Measurements from ENCODE around the gene ADAM17.

The ADAM17 gene

DNA sequence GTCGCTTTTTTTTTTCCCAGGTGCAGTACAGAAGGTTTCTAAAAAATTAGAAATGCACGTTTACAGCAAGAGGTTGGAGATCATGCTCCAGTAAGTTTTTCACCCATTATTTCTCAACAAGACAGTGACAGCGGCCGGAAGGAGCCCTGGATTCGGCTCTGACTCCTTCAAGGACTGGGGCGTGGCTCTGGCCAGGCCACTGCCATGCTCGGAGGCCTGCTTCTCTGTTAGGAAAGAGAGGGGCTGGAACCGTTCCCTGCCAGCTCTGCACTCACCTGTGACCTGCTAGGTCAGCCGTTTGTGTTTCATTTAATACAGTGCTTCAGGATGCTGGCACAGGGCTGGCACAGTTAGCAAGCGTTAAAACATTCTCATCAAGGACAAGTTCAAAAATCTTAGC lies 87.9 kb downstream of the ADAM17 start:
- H3K27ac ChIP-seq, result no peak overlapping the region
- no peak for TF ChIP-seq ZFX (IDR thresholded peaks at IDR 0.05; ENCODE audit: borderline replicate concordance)
- TF ChIP-seq, protein P1, sequence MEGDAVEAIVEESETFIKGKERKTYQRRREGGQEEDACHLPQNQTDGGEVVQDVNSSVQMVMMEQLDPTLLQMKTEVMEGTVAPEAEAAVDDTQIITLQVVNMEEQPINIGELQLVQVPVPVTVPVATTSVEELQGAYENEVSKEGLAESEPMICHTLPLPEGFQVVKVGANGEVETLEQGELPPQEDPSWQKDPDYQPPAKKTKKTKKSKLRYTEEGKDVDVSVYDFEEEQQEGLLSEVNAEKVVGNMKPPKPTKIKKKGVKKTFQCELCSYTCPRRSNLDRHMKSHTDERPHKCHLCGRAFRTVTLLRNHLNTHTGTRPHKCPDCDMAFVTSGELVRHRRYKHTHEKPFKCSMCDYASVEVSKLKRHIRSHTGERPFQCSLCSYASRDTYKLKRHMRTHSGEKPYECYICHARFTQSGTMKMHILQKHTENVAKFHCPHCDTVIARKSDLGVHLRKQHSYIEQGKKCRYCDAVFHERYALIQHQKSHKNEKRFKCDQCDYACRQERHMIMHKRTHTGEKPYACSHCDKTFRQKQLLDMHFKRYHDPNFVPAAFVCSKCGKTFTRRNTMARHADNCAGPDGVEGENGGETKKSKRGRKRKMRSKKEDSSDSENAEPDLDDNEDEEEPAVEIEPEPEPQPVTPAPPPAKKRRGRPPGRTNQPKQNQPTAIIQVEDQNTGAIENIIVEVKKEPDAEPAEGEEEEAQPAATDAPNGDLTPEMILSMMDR (IDR thresholded peaks at IDR 0.05), result no peak

DNA sequence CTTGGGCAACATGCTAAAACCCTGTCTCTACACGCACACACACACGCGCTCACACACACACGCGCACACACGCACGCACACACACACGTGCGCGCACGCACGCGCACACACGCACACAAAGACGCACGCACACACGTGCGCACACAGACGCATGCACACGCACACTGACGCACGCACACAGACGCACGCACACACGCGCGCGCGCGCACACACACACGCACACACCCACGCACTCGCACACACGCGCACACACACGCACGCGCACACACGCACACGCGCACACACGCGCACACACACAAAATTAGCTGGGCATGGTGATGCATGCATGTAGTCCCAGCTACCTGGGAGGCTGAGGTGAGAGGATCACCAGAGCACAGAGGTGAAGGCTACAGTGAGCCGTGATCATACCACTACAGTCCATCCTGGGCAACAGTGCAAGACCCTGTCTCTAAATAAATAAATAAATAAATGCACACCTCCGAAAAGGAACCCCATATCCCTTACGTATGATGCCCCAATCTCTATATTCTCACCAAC lies 89.4 kb downstream of the ADAM17 start:
- TF ChIP-seq, protein P1 (IDR thresholded peaks at IDR 0.05), result no peak
- TF ChIP-seq ZFX (IDR thresholded peaks at IDR 0.05; ENCODE audit: borderline replicate concordance), result no peak
- H3K27ac ChIP-seq, result no peak overlapping the region

DNA sequence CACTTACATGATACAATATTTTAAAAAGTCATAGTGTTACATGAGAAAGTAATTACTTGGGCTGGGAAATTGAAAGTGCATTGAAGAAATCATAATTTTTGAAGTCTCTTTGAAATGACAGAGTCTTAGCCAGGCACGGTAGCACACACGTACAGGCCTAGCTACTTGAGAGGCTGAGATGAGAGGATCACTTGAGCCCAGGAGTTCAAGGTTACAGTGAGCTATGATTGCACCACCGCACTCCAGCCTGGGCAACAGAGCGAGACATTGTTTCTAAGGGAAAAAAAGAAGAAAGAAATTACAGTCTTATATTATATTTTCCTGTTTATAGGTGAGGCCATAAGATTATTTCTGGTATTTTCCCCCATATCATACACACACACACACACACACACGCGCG lies 90.5 kb downstream of the ADAM17 start:
- H3K27ac ChIP-seq, result no peak overlapping the region
- TF ChIP-seq, protein P1 (IDR thresholded peaks at IDR 0.05), result no peak
- TF ChIP-seq ZFX (IDR thresholded peaks at IDR 0.05; ENCODE audit: borderline replicate concordance), result no peak

DNA sequence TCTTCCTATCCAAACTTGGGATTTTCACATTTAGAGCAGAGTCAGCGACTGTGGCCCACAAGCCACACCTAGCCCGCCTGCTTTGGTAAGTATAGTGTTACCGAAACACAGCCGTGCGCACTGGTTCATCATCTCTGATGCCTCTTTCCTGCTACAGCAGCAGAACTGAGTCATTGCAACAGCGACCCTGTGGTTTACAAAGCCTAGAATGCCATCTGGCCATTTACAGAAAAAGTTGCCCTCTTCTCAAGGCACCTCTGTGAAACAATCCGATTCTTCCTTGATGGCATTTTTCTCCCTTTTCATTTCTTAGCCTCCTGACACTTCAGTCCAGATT lies 92.0 kb downstream of the ADAM17 start:
- 0 out of 2 replicates have a peak overlapping the region, but pooled peaks have one; percentile 8 for H3K27ac ChIP-seq
- TF ChIP-seq, protein P1 (IDR thresholded peaks at IDR 0.05), result no peak
- TF ChIP-seq ZFX (IDR thresholded peaks at IDR 0.05; ENCODE audit: borderline replicate concordance), result no peak

DNA sequence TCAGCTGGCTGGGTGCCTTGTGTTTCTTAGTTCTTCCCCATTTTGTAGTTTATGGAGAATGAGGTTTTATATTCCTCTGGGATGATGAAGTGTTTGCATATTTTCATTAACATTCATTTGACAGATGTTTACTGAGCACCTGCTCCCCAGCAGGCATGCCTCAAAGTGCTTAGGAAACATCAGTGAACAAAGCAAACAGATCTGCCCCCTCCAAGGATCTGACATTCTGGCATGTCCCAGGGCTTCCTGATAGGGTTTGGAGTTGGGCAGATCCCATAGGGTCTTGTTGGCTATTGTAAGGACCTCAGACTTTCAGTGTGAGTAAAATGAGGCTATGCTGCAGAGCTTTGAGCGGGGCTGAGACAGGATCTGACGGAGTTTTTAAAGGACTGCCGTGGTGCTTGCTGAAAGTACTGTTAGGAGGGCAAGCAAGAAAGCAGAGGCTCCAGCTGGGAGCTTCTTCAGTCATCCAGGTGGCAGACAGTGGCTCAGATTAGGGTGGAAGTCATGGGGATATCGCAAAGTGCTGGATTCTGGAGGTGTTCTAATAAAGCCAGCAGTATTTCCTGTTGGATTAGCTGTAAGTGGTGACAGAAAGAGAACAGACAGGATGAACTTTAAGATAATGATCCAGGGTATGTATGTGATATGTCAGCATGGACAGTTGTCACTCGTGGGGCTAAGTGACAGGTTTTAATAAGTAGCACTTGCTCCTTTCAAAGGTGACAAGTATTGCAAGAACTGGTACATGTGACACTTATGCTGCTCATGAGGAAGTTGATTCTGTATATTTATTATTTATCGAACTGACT lies 92.5 kb downstream of the ADAM17 start:
- peak overlapping the region; percentile 8; the same call in 1 of the 2 replicates for H3K27ac ChIP-seq
- no peak for TF ChIP-seq ZFX (IDR thresholded peaks at IDR 0.05; ENCODE audit: borderline replicate concordance)
- TF ChIP-seq, protein P1 (IDR thresholded peaks at IDR 0.05), result no peak

DNA sequence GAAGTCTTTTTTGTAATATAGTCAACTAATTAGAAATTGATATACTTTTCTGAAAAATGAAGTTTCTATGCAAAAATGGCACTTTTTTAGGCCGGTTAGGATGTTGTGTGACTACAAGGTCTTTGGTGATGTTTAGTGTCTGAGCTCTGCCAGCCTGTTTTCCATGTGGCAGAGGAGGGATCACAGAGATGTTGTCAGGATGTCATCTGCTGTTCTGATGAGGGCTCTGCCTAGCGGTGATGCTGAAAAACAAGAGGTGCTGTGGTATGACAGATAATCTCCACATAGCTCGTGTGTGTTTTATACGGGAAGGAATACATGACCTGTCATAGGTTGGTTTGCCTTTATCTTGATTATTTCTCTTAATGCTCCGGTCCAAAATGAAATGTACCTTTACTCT lies 93.3 kb downstream of the ADAM17 start:
- TF ChIP-seq ZFX (IDR thresholded peaks at IDR 0.05; ENCODE audit: borderline replicate concordance), result no peak
- TF ChIP-seq, protein P1 (IDR thresholded peaks at IDR 0.05), result no peak
- H3K27ac ChIP-seq, result no peak overlapping the region

DNA sequence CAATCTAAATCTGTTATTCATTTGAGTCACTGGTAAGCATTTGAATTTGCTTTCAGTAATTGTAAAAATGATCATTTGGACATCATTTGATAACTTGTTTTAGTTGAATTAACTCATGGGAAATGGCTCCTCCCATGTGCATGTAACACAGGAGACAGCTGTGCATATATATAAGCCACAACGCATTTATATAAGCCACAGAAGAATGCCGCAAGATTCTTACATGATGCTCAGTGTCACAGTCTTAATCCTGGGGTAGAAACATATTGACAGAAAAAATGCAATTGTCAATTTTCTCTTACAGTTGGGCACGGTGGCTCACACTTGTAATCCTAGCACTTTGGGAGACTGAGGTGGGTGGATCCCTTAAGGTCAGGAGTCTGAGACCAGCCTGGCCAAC lies 94.6 kb downstream of the ADAM17 start:
- TF ChIP-seq, protein P1 (IDR thresholded peaks at IDR 0.05), result no peak
- no peak for TF ChIP-seq ZFX (IDR thresholded peaks at IDR 0.05; ENCODE audit: borderline replicate concordance)
- H3K27ac ChIP-seq, result no peak overlapping the region
